Metanephros (tissue), 1 donor: ENCODE results near the gene NETO2. TPM values are rescaled to one million over a fixed set of nuclear protein-coding genes. Genes with fewer than 3 reads are reported as not detected.

Experiments used
- total RNA-seq: library from RNA; depleted of rRNA; stranded (reverse); fragments of >200 nt; gene quantifications from one replicate; pipeline ENCODE4 v1.2.3, GENCODE V29; 2014

NETO2 gene, protein sequence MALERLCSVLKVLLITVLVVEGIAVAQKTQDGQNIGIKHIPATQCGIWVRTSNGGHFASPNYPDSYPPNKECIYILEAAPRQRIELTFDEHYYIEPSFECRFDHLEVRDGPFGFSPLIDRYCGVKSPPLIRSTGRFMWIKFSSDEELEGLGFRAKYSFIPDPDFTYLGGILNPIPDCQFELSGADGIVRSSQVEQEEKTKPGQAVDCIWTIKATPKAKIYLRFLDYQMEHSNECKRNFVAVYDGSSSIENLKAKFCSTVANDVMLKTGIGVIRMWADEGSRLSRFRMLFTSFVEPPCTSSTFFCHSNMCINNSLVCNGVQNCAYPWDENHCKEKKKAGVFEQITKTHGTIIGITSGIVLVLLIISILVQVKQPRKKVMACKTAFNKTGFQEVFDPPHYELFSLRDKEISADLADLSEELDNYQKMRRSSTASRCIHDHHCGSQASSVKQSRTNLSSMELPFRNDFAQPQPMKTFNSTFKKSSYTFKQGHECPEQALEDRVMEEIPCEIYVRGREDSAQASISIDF
- 16.7 TPM for total RNA-seq

DNA sequence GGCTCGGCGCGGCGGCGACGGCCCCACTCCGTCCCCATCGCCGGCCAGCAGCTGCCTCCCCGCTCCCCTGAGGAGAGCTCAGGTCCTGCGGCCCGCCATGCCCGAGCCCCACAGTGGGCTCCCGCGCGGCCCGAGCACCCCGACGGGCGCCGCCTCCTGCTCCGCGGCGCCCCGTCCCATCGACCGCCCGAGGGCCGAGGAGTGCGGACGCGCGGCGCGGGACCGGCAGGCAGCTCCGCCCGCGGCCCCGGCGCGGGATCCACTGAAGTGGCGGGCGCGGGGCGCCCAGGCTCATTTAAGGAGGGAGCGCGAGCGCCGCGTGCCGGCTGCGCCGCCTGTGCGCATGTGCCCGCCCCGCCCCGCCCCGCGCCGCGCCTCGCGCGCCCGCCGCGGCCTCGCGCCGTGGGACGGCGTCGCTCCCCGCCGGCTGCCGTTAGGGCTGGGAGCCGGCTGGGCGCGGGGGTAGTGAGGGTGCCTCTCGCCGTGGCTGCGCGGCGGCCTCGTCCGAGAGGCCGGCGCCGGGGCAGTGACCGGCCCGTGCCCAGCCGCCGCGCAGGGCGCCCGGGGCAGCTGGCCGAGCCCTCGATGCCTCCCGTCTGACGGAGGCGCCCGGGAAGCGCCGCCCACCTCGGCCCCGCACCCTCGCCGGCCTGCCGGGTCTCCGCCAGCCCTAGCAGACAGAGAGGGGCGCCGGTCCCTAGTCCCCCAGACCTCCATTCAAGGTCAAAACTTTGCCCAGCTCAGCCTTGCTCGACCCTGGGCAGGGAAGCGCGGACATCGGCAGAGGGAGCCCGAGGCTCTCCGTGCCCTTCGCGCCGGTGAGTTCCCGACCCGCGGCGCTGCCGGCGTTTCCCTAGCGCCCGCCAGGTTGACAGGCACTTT, at the start of gene NETO2:
NETO2 (minus strand) TSS at position 269 of the 882 bp plus-strand sequence. CDS start 333 bp downstream, outside the sequence.

Other genes starting within 250 kb of the NETO2 start
- 53.9 TPM for gene DNAJA2, start 170.3 kb downstream of the NETO2 start, total RNA-seq